ENCODE measurements around the gene DRD2.

DNA sequence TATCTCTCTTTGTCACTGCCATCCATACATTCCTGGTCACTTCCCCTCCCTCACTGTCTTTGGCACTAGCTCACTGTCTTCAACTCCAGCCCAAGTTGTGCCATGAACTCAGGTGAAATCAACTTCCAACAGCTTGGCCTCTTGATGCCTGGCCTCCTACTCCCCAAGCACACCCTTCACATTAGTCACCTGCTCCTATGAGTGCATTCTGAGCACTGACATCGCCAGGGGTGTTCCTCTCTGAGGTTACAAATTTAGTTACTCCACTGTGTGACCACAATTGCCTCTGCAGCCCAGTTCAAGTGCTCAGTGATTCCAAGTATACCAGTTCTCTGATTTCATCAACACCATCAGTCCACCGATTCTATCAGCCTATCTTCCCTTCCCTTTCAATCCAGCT is 10.8 kb downstream of the DRD2 start:
- TF ChIP-seq, protein P1, sequence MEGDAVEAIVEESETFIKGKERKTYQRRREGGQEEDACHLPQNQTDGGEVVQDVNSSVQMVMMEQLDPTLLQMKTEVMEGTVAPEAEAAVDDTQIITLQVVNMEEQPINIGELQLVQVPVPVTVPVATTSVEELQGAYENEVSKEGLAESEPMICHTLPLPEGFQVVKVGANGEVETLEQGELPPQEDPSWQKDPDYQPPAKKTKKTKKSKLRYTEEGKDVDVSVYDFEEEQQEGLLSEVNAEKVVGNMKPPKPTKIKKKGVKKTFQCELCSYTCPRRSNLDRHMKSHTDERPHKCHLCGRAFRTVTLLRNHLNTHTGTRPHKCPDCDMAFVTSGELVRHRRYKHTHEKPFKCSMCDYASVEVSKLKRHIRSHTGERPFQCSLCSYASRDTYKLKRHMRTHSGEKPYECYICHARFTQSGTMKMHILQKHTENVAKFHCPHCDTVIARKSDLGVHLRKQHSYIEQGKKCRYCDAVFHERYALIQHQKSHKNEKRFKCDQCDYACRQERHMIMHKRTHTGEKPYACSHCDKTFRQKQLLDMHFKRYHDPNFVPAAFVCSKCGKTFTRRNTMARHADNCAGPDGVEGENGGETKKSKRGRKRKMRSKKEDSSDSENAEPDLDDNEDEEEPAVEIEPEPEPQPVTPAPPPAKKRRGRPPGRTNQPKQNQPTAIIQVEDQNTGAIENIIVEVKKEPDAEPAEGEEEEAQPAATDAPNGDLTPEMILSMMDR (IDR thresholded peaks at IDR 0.05) = no peak
- TF ChIP-seq POLR2A (IDR thresholded peaks at IDR 0.05) = no peak
- no peak for TF ChIP-seq EP300 (IDR thresholded peaks at IDR 0.05)
